Neural cell (in vitro differentiated cells): ENCODE data around the gene PSG1. TPM values are rescaled to one million over a fixed set of nuclear protein-coding genes. Genes with fewer than 3 reads are reported as not detected.
"Not testable (repeated sequence)": the region's sequence is repeated elsewhere in the genome, so short reads cannot be mapped to it uniquely, and the experiment has no call there.

Experiments used
- H2AFZ ChIP-seq: fragments of 200-600, 300-800 bp; sonication (generic), shearing (Covaris generic); 2 replicates; pipeline ENCODE4 v1.6.0; 2014; ENCODE audit warnings: low read depth, mild to moderate bottlenecking, antibody characterized with exemption, low read length, moderate library complexity
- H3F3A ChIP-seq: fragments of 200-600 bp; shearing (Covaris generic); 2 replicates; pipeline ENCODE4 v1.6.1; 2016; ENCODE audit warnings: mild to moderate bottlenecking, moderate library complexity, mixed read lengths, antibody characterized with exemption, low read length; ENCODE audit not compliant: insufficient read depth, poor library complexity, severe bottlenecking
- H3K27ac ChIP-seq: fragments of 200-600, 300-800 bp; sonication (generic), shearing (Covaris generic); 2 replicates; pipeline ENCODE4 v1.5.1; 2014; ENCODE audit warnings: mild to moderate bottlenecking, low read length, moderate library complexity
- H3K27me3 ChIP-seq: fragments of 300-800, 200-600 bp; sonication (generic), shearing (Covaris generic); 2 replicates; pipeline ENCODE4 v1.6.0; 2014; ENCODE audit warnings: mild to moderate bottlenecking, low read depth, low read length, moderate library complexity; ENCODE audit not compliant: insufficient read depth
- H3K36me3 ChIP-seq: fragments of 300-800, 200-600 bp; sonication (generic), shearing (Covaris generic); 2 replicates; pipeline ENCODE4 v1.5.1; 2014; ENCODE audit warnings: mild to moderate bottlenecking, antibody characterized with exemption, low read length, moderate library complexity; ENCODE audit not compliant: insufficient read depth
- H3K4me2 ChIP-seq: fragments of 300-800, 200-600 bp; sonication (generic), shearing (Covaris generic); 2 replicates; pipeline ENCODE4 v1.6.0; 2014; ENCODE audit warnings: mild to moderate bottlenecking, low read length
- H3K4me3 ChIP-seq: fragments of 300-800, 200-600 bp; sonication (generic), shearing (Covaris generic); 2 replicates; pipeline ENCODE4 v1.5.1; 2014; ENCODE audit warnings: mild to moderate bottlenecking, low read length, moderate library complexity
- H3K79me2 ChIP-seq: fragments of 200-600 bp; shearing (Covaris generic); replicated peaks from 2 replicates; pipeline ENCODE4 v1.6.0; 2014; ENCODE audit warnings: mild to moderate bottlenecking, low read length, moderate library complexity; ENCODE audit not compliant: insufficient read depth
- H3K9ac ChIP-seq: fragments of 300-800, 200-600 bp; sonication (generic), shearing (Covaris generic); 2 replicates; pipeline ENCODE4 v1.6.1; 2016; ENCODE audit warnings: mild to moderate bottlenecking, low read length, mixed read lengths
- H3K9me2 ChIP-seq: fragments of 200-600 bp; shearing (Covaris generic); 2 replicates; pipeline ENCODE4 v1.6.1; 2016; ENCODE audit warnings: mild to moderate bottlenecking, low read length, mixed read lengths; ENCODE audit not compliant: insufficient read depth
- H3K9me3 ChIP-seq: fragments of 200-600, 300-800 bp; sonication (generic), shearing (Covaris generic); 2 replicates; pipeline ENCODE4 v1.6.1; 2016; ENCODE audit warnings: mild to moderate bottlenecking, mixed run types, low read length, moderate library complexity, mixed read lengths
- H4K20me1 ChIP-seq: fragments of 200-600 bp; shearing (Covaris generic); 2 replicates; pipeline ENCODE4 v1.6.1; 2016; ENCODE audit warnings: mild to moderate bottlenecking, mixed run types; ENCODE audit not compliant: insufficient read depth
- CTCF ChIP-seq: fragments of 450-650 bp; IDR thresholded peaks from 2 replicates; pipeline ENCODE4 v1.5.1; 2014; ENCODE audit warnings: antibody characterized with exemption, mild to moderate bottlenecking, moderate library complexity; ENCODE audit not compliant: poor library complexity, severe bottlenecking
- EP300 ChIP-seq: fragments of 450-650 bp; conservative IDR thresholded peaks from 2 replicates; pipeline ENCODE4 v1.6.1; 2014; ENCODE audit warnings: antibody characterized with exemption, mild to moderate bottlenecking, moderate library complexity; ENCODE audit not compliant: poor library complexity, severe bottlenecking
- EZH2 ChIP-seq: fragments of 200-600, 300-800 bp; shearing (Covaris generic), sonication (generic); IDR thresholded peaks from 2 replicates; pipeline ENCODE4 v1.6.1; 2014; ENCODE audit warnings: antibody characterized with exemption, low read length, borderline replicate concordance, mild to moderate bottlenecking; ENCODE audit not compliant: insufficient read depth, poor library complexity, severe bottlenecking
- MXI1 ChIP-seq: fragments of 450-650 bp; conservative IDR thresholded peaks from 2 replicates; pipeline ENCODE4 v1.6.1; 2014; ENCODE audit warnings: antibody characterized with exemption, mild to moderate bottlenecking; ENCODE audit not compliant: poor library complexity, severe bottlenecking
- POLR2AphosphoS5 ChIP-seq: IDR thresholded peaks from 2 replicates; pipeline ENCODE4 v1.6.1; 2012
- RAD21 ChIP-seq: fragments of 450-650 bp; conservative IDR thresholded peaks from 2 replicates; pipeline ENCODE4 v1.6.1; 2014; ENCODE audit warnings: antibody characterized with exemption, mild to moderate bottlenecking, moderate library complexity
- REST ChIP-seq: IDR thresholded peaks from 2 replicates; pipeline ENCODE4 v1.6.1; 2012; ENCODE audit warnings: borderline replicate concordance
- SMC3 ChIP-seq: fragments of 450-650 bp; conservative IDR thresholded peaks from 2 replicates; pipeline ENCODE4 v1.6.1; 2014; ENCODE audit warnings: antibody characterized with exemption, mild to moderate bottlenecking, moderate library complexity; ENCODE audit not compliant: poor library complexity
- TAF1 ChIP-seq: IDR thresholded peaks from 2 replicates; pipeline ENCODE4 v1.6.1; 2012; ENCODE audit warnings: low read depth
- polyA plus RNA-seq: library from polyadenylated mRNA; depleted of rRNA; stranded (reverse); fragments of >200 nt; gene quantifications from 2 replicates; pipeline ENCODE4 v1.2.3, GENCODE V29; 2014

PSG1 gene
- polyA plus RNA-seq, 1 donor from 2014 or later = not detected

- Histone ChIP-seq H3F3A (no peaks in the 10 kb centered on the region), H3K4me2 (no peak overlapping the region), H3K9me2 (no peaks in the 10 kb centered on the region), H2AFZ (no peak overlapping the region), H4K20me1 (no peaks in the 10 kb centered on the region), H3K27ac (no peak overlapping the region), H3K27me3 (no peaks in the 10 kb centered on the region), H3K9me3 (no peaks in the 10 kb centered on the region), H3K36me3 (no peaks in the 10 kb centered on the region), H3K79me2 (no peaks in the 10 kb centered on the region), H3K9ac (no peak overlapping the region), H3K4me3 (no peak overlapping the region)
- no peak for TF ChIP-seq POLR2AphosphoS5
- TF ChIP-seq MXI1 = no peak
- no peak for TF ChIP-seq CTCF
- TF ChIP-seq EZH2 = no peak
- no peak for TF ChIP-seq TAF1
Measured at GRCh38 chr19:42926781-42927180, 47.3 kb upstream of the PSG1 start.

GRCh38 chr19:42923106-42923505, 43.6 kb upstream of the PSG1 start:
- not testable (repeated sequence) for H3K27me3 ChIP-seq, H2AFZ ChIP-seq, H3K9me2 ChIP-seq, H3K4me3 ChIP-seq, H4K20me1 ChIP-seq, H3K4me2 ChIP-seq, H3K27ac ChIP-seq, H3K36me3 ChIP-seq, H3K9me3 ChIP-seq, H3K9ac ChIP-seq, H3F3A ChIP-seq, H3K79me2 ChIP-seq

- H3K4me2 ChIP-seq, H4K20me1 ChIP-seq, H3K27ac ChIP-seq, H3K27me3 ChIP-seq, H3K36me3 ChIP-seq, H3K9me3 ChIP-seq, H3K79me2 ChIP-seq, H2AFZ ChIP-seq, H3F3A ChIP-seq, H3K9ac ChIP-seq, H3K9me2 ChIP-seq, H3K4me3 ChIP-seq: not testable (repeated sequence)
Measured at GRCh38 chr19:42920971-42921370, 41.5 kb upstream of the PSG1 start.

GRCh38 chr19:42919757-42920079, 40.2 kb upstream of the PSG1 start:
- TF ChIP-seq RAD21 (no peak), CTCF (no peak), SMC3 (no peak), EZH2 (no peak), TAF1 (no peak), REST (no peak), MXI1 (no peak), POLR2AphosphoS5 (no peak), EP300 (no peak)
- H3K36me3 ChIP-seq = no peaks in the 10 kb centered on the region
- no peak overlapping the region for H2AFZ ChIP-seq
- H3K4me2 ChIP-seq = no peak overlapping the region
- H3K4me3 ChIP-seq = no peak overlapping the region
- no peaks in the 10 kb centered on the region for H3K9me3 ChIP-seq
- H3F3A ChIP-seq = no peaks in the 10 kb centered on the region
- H3K9ac ChIP-seq = no peak overlapping the region
- no peak overlapping the region for H3K27ac ChIP-seq
- H3K27me3 ChIP-seq = no peaks in the 10 kb centered on the region
- no peaks in the 10 kb centered on the region for H3K79me2 ChIP-seq
- no peaks in the 10 kb centered on the region for H3K9me2 ChIP-seq
- no peaks in the 10 kb centered on the region for H4K20me1 ChIP-seq
